Stimulated activated CD4-positive, alpha-beta T cell treated with anti-CD3 and anti-CD28 coated beads, Interleukin-4, amount 100 ng/mL, for 4 hours (primary cell): ENCODE results near the gene TCF4.

Source experiments
- DNase-seq, 2 experiments: peaks; one replicate each; pipeline ENCODE4 v3.0.0-alpha.2; 2020

TCF4 gene

DNA sequence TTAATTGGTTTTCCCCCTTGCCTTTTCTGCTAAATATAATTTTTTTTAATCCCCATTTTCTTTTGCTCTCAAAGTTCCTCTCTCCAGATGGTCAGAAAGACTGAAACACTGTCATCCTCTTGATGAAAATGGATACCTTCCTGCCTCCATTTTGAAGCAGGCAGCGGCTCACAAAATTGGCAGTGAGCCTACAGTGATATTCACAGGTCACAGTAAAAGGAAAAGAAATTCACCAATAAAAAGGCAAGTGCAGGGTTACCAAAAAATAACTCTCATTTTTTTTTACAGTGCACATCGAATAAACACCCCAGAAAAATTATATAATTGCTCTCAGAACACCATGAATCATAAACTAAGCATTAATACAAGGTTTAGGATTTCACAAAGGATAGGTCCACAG lies 307.5 kb downstream of the TCF4 start:
- DNase-seq: no peak

GRCh38 chr18:55275039-55275901 lies 312.7 kb downstream of the TCF4 start:
- no peak for DNase-seq

- no peak for DNase-seq
These were observed 315.3 kb downstream of the TCF4 start for GRCh38 chr18:55272510-55273243.

GRCh38 chr18:55269622-55270021 lies 318.4 kb downstream of the TCF4 start:
- no peak for DNase-seq

DNA sequence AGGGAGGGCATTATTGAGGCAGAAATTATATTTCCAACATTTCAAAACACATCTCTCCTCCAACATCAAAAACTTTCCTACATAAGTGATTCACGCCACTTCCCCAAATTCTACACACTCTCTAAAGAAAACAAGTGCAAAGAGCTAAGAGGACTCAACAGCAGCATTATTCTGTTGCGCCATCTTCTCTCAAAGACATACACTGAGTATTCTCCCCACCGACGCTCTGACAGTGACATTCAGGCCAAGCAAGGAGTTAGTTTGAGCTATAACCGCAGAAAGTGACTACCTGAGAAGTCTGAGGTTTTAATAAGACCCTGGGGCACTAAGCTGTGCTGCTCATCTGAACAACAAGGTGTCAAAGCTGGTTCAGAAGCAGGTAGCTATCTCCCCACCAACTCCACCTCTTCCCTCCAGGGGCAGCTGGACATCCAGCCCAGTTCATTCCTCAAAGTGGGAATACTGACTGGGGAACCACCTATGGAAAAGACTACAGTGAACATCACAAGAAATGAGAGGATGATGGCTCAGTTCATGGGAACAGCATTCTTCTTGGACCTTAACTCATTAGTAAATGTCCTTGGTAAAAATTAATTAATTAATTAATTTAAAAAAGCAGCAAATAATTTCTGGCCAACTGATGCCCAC lies 319.2 kb downstream of the TCF4 start:
- no peak for DNase-seq

DNA sequence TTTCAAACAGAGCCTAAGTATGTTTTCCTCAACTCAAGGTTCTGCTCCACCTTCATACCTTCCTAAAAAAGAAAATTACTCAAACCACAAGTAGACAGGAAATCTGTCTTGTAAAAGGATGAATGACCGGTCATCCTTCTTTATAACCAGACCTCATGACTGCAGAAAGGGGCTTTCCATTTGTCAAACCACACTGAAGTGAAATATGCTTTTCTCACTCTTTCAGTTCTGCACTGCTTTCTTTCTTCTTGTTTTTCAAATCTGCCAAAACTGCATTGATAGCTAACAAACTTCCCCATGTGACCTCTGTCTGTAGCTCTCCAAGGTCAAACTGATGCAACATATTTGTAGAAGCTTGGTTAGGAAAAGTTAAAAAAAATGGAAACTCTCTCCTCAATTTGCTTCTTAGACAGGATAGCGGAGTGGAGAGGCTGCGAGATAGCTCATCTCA lies 319.8 kb downstream of the TCF4 start:
- DNase-seq: no peak

DNA sequence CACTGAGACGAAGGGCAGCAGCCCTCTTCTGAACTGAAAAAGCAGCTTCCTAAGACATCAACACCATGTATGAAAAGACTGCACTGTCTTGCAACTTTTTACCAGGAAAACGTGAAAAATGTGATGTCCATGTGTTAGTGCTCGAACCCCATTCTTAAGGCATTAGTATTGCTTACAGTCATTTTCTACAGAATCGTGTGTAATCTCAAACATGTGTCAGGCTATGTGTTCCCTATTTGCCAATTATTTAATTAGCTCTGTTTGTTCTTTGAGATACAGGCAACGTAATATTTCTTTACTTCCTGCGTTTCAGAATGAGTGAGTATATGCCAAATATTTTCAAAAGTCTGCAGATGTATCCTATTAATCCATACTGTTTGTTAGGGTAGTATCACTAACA lies 321.0 kb downstream of the TCF4 start:
- no peak for DNase-seq

DNA sequence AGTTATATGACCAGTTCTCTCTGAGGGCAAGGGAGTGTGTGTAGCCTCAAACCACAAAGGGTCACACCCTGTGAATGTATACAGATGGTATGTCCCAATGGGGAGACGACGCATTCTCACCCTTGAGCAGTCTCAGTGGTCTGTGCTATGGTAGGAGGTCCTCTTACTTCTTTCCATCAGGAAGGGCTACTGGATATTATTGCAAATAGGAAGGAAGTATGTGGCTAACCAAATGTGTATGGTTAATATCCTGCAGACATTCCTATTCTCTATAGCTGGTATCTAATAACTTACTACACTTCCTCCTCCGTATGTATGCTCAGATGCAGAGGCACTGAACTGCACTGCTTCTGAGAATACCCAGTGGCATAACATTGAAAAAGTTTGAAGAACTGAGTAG lies 322.0 kb downstream of the TCF4 start:
- DNase-seq: no peak

- DNase-seq: no peak
These were observed 322.8 kb downstream of the TCF4 start for GRCh38 chr18:55265130-55265675.

GRCh38 chr18:55264108-55264507 lies 323.9 kb downstream of the TCF4 start:
- no peak for DNase-seq

DNA sequence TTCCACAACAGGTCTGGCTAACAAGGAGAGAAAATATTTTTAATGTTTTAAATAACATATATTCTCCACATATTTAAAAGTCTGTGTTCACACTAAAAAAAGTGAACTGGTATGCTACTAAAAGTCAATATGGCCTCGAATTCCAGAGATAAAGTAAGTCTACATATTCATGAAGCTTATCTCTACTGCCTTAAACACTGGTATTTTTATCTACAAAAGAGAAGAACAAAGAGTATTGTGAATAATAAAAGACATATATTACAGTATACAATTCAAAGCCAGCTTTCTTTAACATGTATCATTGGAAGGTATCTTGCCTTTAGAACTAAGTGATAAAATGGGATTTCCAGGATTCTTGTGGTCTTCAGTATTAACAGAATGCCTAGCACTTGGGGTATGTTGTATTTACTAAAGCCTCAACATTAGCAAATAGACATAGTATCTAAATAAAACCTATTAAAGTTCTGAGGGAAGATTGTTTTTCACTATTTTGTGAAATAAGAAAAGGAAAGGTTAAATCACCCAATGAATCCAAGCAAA lies 325.9 kb downstream of the TCF4 start:
- DNase-seq: no peak

DNA sequence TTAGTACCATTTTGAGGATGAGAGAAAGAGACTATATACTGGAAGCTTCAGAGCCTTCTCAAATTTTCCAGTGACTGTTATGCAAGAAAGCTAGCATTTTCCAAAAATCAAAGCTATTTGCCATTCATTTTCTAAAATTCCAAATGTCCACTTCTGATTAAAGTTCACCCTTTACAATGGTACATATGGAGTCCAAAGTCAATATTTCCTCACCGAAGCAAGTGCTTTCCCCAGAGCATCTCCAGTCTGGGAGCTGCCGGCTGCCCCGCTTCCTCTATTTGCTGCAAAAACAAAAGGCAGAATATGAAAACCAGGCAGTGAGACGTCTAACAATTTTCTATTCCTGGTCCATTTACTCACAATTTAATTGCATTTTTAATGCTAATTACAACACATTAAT lies 326.7 kb downstream of the TCF4 start:
- no peak for DNase-seq

DNA sequence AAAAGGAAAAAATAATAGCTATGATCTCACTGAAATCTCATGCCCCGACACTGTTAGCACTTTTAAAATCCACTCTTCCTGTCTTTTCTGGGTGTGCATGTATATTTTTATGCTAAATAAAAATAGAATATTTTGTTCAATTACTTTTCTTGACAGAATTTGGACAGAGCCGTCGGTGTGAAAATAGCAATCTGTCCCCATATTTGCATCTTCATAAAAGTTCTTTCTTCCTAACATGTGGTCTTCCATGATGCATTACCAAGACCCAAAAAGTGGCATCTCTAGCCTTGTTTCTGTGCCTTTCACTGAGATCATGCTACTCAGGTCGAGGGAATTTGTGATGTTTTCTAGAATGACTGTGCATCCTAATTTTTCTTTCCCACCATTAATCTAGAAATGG lies 329.9 kb downstream of the TCF4 start:
- DNase-seq: no peak

DNA sequence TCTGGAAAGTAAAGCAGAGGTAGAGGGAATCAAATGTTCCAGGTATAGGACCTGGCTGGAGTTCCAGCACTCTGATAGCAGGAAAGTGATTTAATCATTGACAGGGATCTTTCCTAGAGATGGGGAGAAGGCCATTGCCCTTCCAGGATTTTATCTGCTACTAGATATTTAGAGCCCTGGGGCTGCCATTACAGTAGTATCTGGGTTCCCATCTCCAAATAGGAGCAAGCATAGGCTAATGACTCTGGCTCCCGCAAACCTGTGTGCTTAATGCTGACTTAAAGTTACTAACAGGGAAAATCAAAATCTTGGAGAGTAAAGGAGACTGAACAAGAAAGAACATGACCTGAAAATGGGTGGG lies 331.1 kb downstream of the TCF4 start:
- DNase-seq: no peak

GRCh38 chr18:55256226-55256928 lies 331.6 kb downstream of the TCF4 start:
- no peak for DNase-seq

- no peak for DNase-seq
These were observed 334.2 kb downstream of the TCF4 start for GRCh38 chr18:55253814-55254213.

GRCh38 chr18:55252901-55253300 lies 335.1 kb downstream of the TCF4 start:
- DNase-seq: no peak

DNA sequence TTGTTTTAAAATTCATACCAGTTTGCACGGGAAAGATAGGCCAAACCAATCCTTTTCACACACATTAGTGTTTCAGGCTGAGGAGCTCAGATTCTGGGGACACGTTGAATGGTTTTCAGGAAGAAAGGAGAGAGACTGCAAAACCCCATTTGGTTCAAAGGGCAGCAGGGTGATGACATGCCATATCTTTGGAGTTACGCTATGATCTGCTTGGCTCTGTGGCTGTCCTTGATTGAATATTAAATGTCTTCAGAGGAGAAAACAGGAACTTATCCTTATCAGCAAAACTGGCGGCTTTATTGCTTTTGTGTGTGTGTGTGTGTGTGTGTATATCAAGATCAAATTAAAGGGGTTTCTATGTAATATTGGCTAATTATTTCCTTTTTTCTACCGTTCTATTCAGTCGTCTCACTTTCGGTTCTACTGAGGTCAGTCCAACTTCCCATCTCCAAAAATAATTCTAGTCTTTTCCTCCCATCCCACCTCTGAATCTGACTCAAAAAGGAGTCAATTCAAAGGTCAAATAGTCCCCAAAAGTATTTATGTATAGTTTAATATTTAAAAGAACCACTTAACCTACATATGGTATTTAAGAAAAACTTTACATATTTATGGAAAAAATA lies 335.8 kb downstream of the TCF4 start:
- DNase-seq: no peak

DNA sequence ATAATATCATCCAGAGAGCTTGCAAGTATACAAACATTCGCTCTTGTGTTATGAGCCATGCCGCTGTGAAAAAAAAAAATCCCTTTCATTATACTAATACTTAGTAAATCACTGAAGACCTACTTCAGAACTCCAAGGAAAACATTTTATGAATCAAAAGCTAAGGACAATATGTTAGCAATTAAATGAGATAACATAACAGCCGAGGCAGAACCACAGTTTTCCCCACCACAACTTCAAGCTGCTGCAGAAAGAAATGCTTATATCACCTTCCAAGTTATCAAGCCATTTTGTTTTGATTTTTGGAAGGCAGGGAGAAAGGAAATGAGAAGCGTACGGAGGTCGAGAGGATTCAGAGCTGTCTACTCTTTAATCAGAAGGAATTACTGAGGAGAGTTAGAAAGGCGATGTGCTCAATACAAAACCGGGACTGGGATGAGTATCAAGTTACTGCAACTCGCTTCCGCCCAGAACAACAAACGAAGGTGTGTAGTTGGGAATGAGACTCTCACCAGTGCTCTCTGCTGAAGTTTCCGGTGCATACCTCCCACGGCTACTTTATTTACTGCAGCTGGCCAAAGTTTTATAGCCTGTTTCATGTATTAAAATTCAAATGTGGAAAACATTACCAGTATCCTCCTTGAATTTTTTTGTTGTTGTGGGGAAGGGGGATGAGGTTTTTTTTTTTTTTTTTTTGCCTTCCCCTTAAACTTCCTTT lies 336.6 kb downstream of the TCF4 start:
- no peak for DNase-seq

DNA sequence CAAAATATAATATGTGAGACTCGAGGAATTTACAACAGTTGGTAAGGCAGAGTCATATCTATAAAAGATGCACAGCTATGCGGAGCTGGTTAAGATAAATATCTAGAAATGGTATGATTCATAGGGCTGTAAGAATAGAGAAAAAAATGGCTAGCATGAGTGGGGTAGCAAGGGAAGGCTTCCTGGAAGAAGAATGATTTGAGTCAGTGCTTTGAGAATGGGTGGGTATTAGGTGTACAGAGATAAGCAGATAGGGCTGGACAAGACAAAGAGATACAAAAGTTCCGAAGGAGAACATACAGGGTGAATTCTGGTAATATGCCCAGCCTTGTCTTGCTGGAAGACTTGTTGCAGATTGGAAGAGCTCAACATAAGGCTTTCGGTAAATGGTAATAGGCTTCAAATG lies 337.2 kb downstream of the TCF4 start:
- DNase-seq: no peak

- DNase-seq: no peak
These were observed 338.4 kb downstream of the TCF4 start for GRCh38 chr18:55249550-55249949.
